GM04503 (cell line): ENCODE results near the gene DPYD.

Source experiments
- DNase-seq: peaks from one replicate; pipeline ENCODE4 v3.0.0-alpha.2; 2012; ENCODE audit warnings: low read depth

Gene DPYD

GRCh38 chr1:97524211-97524610, 396.6 kb downstream of the DPYD start:
- DNase-seq = no peak

DNA sequence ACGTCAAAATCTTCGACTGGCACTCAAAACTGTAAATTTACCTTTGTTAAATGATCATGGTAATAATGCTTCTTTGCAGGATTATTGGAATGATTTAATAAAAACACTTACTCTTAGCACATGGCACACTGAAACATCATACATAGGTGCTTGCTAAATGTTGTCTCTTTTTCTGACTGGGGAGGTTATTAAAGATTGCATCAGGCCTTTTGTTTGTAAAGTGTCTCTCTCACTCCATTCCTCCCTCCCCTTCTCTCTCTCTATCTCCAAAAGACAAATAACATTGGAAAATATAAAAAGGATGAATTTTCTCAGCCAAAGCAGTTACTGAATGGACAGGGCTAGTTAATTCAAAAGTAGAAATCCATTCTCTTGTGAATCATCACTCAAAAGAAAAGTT, 404.2 kb downstream of the DPYD start:
- no peak for DNase-seq

DNA sequence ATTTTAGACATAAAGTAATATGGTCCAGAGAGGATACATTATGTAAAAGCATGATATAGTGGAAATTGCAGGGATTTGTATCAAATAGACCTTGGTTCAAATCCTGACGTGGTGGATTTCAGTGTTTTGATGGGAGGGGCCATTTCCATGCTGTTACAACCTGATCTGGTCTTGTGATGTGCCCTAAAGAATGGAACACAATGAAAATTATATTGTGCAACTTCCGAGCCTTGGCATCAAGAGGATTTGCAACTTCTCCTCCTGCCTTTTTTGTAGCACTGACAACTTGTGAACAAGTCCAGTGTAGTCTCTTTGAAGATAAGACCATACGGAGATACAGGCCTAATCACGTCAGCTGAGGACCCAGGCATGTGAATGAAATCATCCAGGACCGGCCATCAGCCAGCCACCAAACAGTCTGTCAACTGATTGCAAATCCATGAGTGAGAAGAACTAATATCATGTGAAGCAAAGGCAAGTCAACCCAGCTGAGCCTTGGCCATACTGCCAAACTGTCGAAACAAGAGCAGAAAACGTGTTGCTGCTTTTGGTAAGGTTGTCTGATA, 412.1 kb downstream of the DPYD start:
- DNase-seq = no peak

DNA sequence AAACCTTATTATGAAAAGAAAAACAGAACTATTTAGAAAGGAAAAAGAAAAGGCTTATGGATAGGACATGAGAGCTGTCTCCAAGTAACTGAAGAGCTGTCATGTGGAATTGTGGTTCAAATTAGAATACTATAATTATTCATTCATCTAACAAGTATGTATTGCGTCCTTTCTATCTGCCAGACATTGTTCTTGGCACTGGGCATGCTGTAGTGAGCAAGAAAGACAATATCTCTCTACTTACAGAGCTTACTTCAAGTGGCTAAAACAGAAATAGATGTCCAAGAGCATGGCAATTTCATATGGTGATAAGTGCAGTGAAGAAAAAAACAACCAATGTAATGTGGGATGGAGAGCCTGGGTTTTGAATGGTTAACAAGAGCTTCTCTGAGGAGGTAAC, 413.0 kb downstream of the DPYD start:
- no peak for DNase-seq

DNA sequence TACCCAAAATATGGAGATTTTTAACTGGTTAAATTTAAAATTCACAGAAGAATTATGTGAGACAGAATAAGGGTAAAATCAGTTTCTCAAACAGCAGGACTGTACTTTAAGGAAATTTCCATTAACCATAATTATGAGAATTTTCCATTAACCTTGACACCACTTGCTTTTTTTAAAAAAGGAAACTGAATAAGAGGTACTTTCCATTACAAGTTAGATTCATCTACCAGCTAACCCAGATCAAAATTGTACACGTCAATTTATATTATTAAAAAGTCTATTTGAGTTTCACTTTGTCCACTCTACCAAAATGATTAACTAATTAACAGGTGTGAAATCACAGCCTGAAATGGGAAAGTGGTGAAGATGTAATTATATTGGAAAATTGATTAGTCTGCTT, 414.5 kb downstream of the DPYD start:
- no peak for DNase-seq

- no peak for DNase-seq
These were observed 415.0 kb downstream of the DPYD start for GRCh38 chr1:97505816-97506215.

- DNase-seq = no peak
These were observed 415.5 kb downstream of the DPYD start for GRCh38 chr1:97505289-97505688.

- DNase-seq = no peak
These were observed 418.5 kb downstream of the DPYD start for GRCh38 chr1:97502360-97502759.

GRCh38 chr1:97501628-97502027, 419.2 kb downstream of the DPYD start:
- DNase-seq = no peak

- no peak for DNase-seq
These were observed 420.1 kb downstream of the DPYD start for GRCh38 chr1:97500760-97501159.

GRCh38 chr1:97499667-97500066, 421.2 kb downstream of the DPYD start:
- DNase-seq = no peak

- DNase-seq = no peak
These were observed 431.0 kb downstream of the DPYD start for GRCh38 chr1:97489834-97490233.

- no peak for DNase-seq
These were observed 432.3 kb downstream of the DPYD start for GRCh38 chr1:97488530-97488929.

- no peak for DNase-seq
These were observed 438.8 kb downstream of the DPYD start for GRCh38 chr1:97482022-97482421.

- no peak for DNase-seq
These were observed 453.4 kb downstream of the DPYD start for GRCh38 chr1:97467445-97467844.

DNA sequence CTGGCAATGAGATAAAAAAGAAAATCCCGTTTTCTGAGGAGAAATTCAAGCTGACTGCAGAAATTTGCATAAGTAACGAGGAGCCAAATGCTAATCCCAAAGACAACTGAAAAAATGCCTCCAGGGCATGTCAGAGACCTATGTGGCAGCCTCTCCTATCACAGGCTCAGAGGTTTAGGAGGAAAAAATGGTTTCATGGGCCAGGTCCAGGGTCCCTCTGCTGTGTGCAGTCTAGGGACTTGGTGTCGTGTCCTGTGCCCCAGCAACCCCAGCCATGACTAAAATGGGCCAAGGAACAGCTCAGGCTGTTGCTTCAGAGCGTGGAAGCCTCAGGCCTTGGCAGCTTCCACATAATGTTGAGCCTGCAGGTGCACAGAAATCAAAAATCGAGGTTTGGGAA, 456.5 kb downstream of the DPYD start:
- no peak for DNase-seq

GRCh38 chr1:97461782-97462181, 459.1 kb downstream of the DPYD start:
- DNase-seq = no peak

DNA sequence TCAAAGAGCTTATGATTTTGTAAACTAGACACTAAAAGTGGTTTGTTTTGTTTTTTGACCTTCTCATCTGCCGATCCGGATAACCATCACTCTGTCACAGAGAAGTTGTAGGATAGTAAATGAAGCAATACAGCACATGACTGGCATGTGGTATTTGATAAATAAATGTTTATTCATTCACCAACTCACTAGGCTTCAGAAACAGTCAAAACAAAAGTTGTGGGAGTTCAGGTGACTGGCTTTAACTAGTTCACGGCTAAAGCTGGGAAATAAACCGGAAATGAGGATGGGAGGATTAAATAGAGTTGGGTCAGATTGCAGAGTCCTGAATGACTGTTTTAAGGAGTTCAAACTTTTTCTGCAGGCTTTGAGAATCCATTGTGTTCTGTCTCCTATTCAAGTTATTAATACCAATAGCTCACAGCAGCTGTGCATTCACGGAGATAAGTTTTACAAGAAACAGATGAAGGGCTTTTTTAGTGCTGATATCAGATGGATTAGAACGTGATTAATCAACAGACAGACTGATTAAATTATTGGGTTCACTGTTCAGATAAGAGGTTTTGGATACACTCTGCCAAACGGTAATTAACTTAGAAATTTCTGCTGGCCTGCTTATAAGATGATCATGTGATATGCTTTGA, 463.3 kb downstream of the DPYD start:
- no peak for DNase-seq

DNA sequence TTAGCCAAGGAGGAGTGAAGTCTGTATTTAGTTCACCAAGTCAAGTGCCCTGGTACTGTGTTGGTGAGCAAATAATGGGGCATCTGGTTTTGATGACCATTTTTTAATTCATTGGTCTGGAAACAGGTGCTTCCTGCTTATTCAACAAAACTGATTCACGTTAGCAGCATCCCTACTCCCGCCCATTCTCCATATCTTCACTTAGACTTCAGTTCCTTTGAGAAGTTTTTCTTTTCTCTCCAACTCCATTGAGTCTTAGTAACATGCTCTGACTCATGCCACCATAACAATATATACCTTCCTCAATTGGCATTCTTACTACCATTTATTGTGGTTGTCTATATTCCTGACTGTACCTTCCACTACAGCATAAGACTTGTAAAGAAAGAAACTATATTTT, 468.9 kb downstream of the DPYD start:
- DNase-seq = no peak

DNA sequence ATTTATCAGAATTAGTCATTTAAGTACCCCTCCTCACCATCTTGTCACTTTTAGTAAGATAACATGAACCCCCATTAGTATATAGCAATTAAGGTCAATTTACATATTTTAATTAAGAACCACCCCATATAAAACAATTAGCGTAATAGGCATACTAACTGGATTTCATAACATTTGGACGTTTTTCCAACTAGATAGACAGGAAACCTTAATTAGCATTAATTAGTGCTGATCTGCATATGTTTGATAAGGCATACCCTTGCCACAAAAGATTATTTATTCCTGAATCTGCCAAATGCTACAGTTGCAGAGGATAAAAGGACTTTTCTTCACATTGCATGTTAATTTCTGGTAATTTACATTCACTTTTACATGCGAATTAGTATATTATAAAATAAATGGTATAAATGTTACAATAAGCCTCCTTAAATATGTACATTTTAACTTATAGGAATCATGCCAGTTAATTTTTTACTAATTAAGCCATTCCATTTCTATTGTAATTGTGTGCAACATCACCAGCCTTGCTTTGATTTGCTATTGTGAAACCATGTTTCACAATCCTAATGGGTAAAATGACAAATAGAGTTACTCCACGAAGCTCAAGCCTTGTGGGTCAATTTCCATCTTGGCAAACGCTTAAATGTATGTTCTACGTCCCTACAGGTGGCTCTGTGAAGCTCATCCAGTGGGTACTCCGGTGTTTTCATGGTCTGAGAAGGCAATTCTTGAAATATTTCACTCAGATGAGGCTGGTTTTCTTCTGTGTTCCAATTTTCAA, 469.6 kb downstream of the DPYD start:
- no peak for DNase-seq

DNA sequence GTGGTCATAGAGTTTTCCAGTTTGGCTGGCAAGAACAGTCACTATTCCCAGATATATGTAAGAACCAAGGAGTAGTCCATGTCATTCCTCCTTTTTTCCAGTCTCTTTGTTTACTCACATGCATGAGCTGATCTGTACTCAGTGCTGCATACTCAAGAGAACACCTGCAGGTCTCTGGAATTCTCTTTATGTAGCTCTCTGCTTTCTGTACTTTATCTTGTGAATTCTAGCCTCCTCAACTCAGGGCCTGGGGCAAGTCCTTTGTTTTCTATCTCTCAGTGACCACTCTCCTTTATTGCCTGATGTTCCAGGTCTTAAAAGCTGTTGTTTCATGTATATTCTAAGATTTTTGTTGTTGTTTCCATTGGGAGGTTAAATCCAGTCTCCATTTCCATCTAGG, 478.9 kb downstream of the DPYD start:
- no peak for DNase-seq

DNA sequence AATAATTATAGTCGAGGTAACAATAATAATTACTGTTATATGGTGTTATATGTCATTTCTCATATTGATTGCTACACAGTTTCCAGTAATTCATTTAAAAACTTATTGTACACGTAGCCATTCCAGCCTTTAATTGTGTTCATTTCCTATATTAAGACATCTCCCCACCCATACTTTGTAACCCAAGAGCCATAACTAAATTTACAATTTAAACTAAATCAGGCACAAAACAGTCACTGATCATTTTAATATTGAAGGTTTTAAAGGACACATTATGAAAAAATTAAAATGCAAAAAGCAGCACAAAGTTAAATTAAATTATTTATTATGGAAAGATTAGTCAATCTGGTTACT, 487.0 kb downstream of the DPYD start:
- no peak for DNase-seq

GRCh38 chr1:97433094-97433823, 487.6 kb downstream of the DPYD start:
- DNase-seq = peak; percentile 76
